IPS-15b (cell line): Measurements from ENCODE around the gene GRK2.

ENCODE experiments used
- H3K27me3 ChIP-seq: one replicate; pipeline ENCODE4 v1.6.1; 2013; ENCODE audit warnings: low read length; ENCODE audit not compliant: control insufficient read depth, insufficient read depth
- H3K36me3 ChIP-seq: one replicate; pipeline ENCODE4 v1.6.1; 2013; ENCODE audit warnings: low read length; ENCODE audit not compliant: control insufficient read depth, insufficient read depth
- H3K4me1 ChIP-seq: one replicate; pipeline ENCODE4 v1.6.1; 2013; ENCODE audit warnings: mild to moderate bottlenecking, low read length; ENCODE audit not compliant: control insufficient read depth, insufficient read depth
- H3K4me3 ChIP-seq: one replicate; pipeline ENCODE4 v1.5.1; 2013; ENCODE audit warnings: low read depth, low read length
- H3K9ac ChIP-seq: one replicate; pipeline ENCODE4 v1.6.1; 2013; ENCODE audit warnings: low read depth, mild to moderate bottlenecking, low read length
- H3K9me3 ChIP-seq: one replicate; pipeline ENCODE4 v1.6.1; 2013; ENCODE audit warnings: mild to moderate bottlenecking, low read length; ENCODE audit not compliant: control insufficient read depth, insufficient read depth

Gene GRK2

GRCh38 chr11:67309661-67310061 lies 43.4 kb downstream of the GRK2 start:
- no peaks in the 10 kb centered on the region for H3K4me1 ChIP-seq
- H3K9me3 ChIP-seq: no peaks in the 10 kb centered on the region
- no peak overlapping the region for H3K9ac ChIP-seq
- H3K4me3 ChIP-seq: no peak overlapping the region
- H3K36me3 ChIP-seq: peaks cover 6% of the 10 kb centered on the region
- H3K27me3 ChIP-seq: no peaks in the 10 kb centered on the region

DNA sequence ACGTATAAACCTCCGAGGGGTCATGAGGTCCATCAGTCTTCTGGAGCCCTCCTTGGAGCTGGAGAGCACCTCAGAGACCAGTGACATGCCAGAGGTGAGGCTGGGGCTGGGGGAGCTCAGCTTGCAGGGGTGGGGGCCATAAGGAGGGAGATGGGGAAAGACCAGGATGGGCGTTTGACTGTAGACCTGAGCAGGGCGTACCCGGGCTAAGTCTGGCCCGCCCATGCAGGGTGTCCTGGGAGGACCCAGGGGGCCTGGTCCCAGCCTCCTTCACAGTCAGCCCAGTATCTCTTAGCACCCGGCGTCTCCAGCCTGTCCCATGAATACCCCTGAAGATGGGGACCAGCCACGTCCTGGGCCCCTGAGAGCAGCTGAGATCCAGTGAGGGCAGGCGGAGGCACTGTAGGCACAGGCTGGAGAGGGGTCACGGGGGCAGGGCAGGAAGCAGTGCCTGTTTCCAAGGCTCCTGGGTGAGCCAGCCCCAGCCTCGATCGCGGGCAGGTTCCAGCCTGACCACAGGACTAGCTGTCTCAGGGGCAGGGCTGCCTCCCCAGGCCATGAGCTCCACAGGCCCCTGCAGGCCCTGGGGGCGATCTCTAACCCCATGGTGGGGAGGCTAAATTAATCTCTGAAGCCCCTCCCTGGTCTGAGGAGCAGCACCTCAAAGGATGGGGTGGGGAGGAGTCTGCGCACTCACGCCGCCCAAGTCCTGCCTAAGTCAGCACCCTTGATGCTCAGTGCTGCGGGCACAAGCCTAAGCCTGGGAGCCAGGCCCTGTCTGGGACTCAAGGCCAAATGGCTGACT lies 44.2 kb downstream of the GRK2 start:
- Histone ChIP-seq H3K9me3 (no peaks in the 10 kb centered on the region), H3K9ac (no peak overlapping the region), H3K4me1 (no peaks in the 10 kb centered on the region), H3K4me3 (no peak overlapping the region), H3K36me3 (peaks cover 6% of the 10 kb centered on the region), H3K27me3 (peaks cover under 1% of the 10 kb centered on the region)

DNA sequence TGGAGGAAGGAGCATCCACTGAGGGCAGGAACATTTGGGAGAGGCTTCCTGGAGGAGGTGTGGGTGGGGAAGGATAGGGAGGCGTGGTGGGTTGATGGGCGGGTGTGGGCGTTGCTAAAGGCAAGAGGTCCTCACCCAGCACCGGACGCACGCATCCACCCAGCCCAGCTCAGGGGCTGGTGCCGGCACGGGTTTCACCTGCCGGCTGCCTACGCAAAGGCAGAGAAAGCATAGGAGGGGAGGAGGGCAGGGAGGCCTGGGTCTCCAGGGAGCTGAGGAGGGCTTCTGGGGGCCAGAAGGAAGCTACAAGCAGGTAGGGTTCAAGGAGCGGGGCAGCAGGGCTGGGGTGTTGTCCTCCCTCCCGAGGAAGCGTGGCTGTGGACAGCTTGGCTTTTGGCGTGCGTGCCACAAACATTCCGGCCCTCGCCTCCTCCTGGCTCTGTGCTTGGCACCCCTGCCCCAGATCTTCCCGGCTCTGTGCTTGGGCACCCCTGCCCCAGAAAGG lies 44.8 kb downstream of the GRK2 start:
- Histone ChIP-seq H3K27me3 (peaks cover 5% of the 10 kb centered on the region), H3K4me3 (no peak overlapping the region), H3K36me3 (peaks cover 6% of the 10 kb centered on the region), H3K9me3 (no peaks in the 10 kb centered on the region), H3K9ac (no peak overlapping the region), H3K4me1 (no peaks in the 10 kb centered on the region)

- H3K36me3 ChIP-seq: peaks cover 6% of the 10 kb centered on the region
- no peaks in the 10 kb centered on the region for H3K4me1 ChIP-seq
- H3K9me3 ChIP-seq: no peaks in the 10 kb centered on the region
- H3K4me3 ChIP-seq: no peak overlapping the region
- peaks cover 5% of the 10 kb centered on the region for H3K27me3 ChIP-seq
- H3K9ac ChIP-seq: no peak overlapping the region
Observed at GRCh38 chr11:67311556-67312082, 45.3 kb downstream of the GRK2 start.

GRCh38 chr11:67312187-67313021 lies 46.1 kb downstream of the GRK2 start:
- Histone ChIP-seq H3K4me3 (no peak overlapping the region), H3K36me3 (peaks cover 6% of the 10 kb centered on the region), H3K9ac (no peak overlapping the region)

DNA sequence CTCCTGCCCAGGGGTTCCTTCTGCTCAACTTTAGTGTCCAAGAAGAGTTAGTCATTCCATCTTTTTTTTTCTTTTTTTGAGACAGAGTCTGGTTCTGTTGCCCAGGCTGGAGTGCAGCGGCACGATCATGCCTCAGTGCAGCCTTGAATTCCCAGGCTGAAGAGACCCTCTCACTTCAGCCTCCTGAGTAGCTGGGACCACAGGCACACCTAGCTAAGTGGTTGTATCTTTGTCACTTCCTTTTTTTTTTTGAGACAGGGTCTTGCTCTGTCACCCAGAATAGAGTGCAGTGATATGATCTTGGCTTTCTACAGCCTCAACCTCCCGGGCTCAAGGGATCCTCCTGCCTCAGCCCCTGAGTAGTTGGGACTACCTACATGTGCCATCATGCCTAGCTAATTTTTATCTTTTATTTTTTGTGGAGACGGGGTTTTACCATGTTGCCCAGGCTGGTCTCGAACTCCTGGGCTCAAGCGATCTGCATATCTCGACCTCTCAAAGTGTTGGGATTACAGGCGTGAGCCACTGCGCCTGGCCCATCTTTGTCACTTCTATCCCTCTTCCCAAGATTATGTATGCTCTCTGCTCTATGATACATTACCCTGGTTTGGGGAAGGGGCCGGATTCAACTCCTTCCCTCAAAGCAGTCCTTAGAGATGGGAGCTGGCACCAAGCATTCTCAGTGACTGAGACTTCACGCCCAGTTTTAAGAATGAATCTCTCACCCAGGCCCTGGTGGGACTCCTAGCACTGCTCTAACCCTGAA lies 47.0 kb downstream of the GRK2 start:
- Histone ChIP-seq H3K27me3 (peaks cover 8% of the 10 kb centered on the region), H3K9ac (no peak overlapping the region), H3K4me3 (no peak overlapping the region), H3K4me1 (no peaks in the 10 kb centered on the region), H3K9me3 (no peaks in the 10 kb centered on the region), H3K36me3 (peaks cover 6% of the 10 kb centered on the region)

More at GRCh38 chr11:67312187-67313021, 46.1 kb downstream of the GRK2 start:
- H3K4me1 ChIP-seq: no peaks in the 10 kb centered on the region
- H3K27me3 ChIP-seq: peaks cover 5% of the 10 kb centered on the region
- no peaks in the 10 kb centered on the region for H3K9me3 ChIP-seq

- no peak overlapping the region for H3K9ac ChIP-seq
- H3K4me1 ChIP-seq: no peaks in the 10 kb centered on the region
- peaks cover 6% of the 10 kb centered on the region for H3K36me3 ChIP-seq
- peaks cover 17% of the 10 kb centered on the region for H3K27me3 ChIP-seq
- H3K4me3 ChIP-seq: no peak overlapping the region
- H3K9me3 ChIP-seq: no peaks in the 10 kb centered on the region
Observed at GRCh38 chr11:67314218-67314617, 47.9 kb downstream of the GRK2 start.

DNA sequence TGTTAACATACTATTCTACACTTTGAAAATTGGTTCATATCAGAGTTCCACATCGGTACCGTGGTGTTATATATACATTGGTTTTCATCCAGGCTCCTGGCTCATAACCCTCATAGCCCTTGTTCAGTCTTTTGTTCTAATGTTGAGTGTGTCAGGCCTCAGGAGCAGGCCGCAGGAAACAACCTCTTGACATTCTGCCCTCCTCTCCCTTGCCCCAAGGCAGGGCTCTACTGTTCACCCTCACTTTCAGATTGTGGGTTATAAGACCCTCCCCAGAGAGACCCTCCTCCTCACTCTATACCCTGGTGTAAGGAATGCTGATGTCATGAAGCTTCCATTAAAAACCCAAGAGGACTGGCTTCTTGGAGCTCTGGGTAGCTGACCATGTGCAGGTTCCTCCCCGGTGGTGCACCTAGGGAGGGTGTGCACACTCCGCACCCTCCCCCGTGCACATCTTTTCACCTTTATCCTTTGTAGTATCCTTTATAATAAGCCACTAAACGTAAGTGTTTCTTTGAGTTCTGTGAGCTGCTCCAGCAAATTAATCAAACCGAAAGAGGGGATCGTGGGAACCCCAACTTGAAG lies 49.1 kb downstream of the GRK2 start:
- H3K36me3 ChIP-seq: no peaks in the 10 kb centered on the region
- no peaks in the 10 kb centered on the region for H3K9me3 ChIP-seq
- H3K27me3 ChIP-seq: peaks cover 24% of the 10 kb centered on the region
- H3K4me1 ChIP-seq: no peaks in the 10 kb centered on the region
- no peak overlapping the region for H3K9ac ChIP-seq
- no peak overlapping the region for H3K4me3 ChIP-seq

- H3K9me3 ChIP-seq: no peaks in the 10 kb centered on the region
- peak overlapping the region; percentile 85 for H3K4me3 ChIP-seq
- H3K9ac ChIP-seq: peak overlapping the region; percentile 91
- H3K4me1 ChIP-seq: no peaks in the 10 kb centered on the region
- H3K27me3 ChIP-seq: peaks cover 28% of the 10 kb centered on the region
- no peaks in the 10 kb centered on the region for H3K36me3 ChIP-seq
Observed at GRCh38 chr11:67316882-67317204, 50.6 kb downstream of the GRK2 start.

DNA sequence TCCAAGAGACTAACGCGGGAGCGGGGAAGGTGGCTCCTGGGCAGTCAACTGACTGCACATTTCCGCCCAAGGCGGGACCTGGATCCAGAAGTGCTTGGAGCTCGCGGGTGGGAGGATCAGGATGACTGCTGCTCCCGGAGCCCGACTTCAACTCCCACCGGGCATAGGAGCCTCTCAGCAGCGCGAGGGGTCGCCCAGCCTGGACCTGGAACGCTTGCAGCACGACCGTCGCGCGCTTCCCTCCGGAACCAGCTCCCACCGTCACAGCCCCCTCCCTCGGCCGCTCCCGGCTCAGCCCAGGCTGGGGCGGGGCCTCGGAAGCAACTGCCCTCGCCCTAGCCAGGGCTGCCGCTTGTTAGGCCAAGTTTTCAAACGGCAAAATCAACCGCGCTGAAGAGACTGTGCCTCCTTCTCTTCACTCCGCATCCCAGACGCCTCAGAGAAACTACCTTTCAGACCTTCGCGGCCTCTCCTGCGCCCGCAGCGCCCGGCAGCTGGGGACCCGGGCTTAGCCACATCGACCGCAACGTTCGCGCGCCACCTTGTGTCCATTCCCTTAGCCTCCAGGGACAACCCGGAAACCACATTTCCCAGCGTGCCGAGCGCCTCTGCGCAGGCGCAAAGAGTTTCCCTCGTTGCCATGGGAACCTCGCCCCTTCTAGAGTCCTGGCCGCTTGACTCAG lies 51.1 kb downstream of the GRK2 start:
- no peaks in the 10 kb centered on the region for H3K4me1 ChIP-seq
- H3K36me3 ChIP-seq: no peaks in the 10 kb centered on the region
- H3K9ac ChIP-seq: peak overlapping the region; percentile 91
- no peaks in the 10 kb centered on the region for H3K9me3 ChIP-seq
- H3K4me3 ChIP-seq: peak overlapping the region; percentile 85
- peaks cover 28% of the 10 kb centered on the region for H3K27me3 ChIP-seq
